SK-N-DZ (cell line): ENCODE data around the gene BAZ1B.
"Not testable (repeated sequence)": the region's sequence is repeated elsewhere in the genome, so short reads cannot be mapped to it uniquely, and the experiment has no call there.

Experiments used
- DNase-seq: peaks from one replicate; pipeline ENCODE4 v3.0.0-alpha.2; 2015; ENCODE audit warnings: low spot score

BAZ1B gene

DNA sequence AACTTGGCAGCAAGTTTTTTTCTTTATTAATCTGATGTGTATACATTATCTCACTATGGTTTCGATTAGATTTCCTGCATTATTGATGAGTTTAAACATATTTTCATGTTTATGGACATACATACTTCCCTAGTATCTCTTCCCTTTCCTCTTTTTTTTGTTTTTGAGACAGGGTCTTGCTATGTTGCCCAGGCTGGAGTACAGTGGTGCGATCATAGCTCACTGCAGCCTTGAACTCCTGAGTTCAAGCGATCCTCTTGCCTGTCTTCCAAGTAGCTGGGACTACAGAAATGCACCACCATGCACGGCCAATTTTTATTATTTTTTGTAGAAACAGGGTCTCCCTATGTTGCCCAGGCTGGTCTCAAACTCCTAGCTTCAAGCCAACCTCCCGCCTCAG is 18.9 kb downstream of the BAZ1B start:
- no peak for DNase-seq

GRCh38 chr7:73496626-73497025 is 25.5 kb downstream of the BAZ1B start:
- DNase-seq = no peak

DNA sequence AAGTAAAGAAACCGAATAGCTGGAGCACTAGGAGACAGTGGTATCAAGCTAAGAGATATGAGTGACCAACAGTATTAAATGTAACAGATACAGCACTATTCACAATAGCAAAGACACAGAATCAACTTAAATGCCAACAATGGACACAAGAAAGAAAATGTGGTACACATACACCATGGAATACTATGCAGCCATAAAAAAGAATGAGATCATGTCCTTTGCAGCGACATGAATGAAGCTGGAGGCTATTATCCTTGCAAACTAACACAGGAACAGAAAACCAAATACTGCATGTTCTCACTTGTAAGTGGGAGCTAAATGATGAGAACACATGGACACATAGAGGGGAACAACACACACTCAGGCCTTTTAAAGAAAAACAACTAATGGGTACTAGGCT is 26.6 kb downstream of the BAZ1B start:
- DNase-seq = not testable (repeated sequence)

- DNase-seq = no peak
These were observed 32.1 kb downstream of the BAZ1B start for GRCh38 chr7:73489976-73490375.

DNA sequence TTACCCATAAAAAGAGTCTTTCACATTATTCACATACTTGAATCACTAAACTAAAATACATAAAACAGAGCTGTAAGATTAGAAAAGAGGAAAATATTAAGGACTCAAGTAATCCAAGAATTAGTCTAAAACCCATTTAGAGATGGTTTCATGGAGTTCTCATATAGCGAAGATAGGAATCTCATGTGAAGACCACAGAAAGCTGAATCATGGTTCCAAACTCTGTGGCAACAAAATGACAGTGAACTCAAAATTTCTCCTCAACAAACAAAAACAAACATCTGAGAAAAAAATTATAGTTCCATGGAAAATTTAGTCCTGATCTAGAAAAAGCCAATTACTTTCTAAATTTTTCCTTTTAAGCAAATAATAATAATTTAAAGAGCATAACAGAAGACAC is 34.6 kb downstream of the BAZ1B start:
- no peak for DNase-seq

DNA sequence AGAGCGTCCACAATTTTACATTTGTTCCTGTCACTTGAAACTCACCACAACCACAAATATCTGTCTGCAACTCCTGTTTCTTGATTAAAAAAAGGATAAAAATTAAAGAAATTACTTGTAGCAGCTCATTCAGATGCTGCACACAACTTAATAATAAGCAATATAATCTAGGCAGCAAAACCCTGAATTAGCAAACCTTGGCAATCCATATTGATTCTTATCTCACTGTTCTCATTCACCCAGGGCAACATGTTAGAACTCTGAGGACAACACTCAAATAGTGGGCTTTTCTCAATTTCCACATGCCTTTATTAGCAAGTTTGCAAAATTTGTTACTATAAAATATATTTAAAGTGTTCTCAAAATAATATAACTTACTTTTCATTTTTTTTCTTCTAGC is 38.9 kb downstream of the BAZ1B start:
- DNase-seq = no peak

DNA sequence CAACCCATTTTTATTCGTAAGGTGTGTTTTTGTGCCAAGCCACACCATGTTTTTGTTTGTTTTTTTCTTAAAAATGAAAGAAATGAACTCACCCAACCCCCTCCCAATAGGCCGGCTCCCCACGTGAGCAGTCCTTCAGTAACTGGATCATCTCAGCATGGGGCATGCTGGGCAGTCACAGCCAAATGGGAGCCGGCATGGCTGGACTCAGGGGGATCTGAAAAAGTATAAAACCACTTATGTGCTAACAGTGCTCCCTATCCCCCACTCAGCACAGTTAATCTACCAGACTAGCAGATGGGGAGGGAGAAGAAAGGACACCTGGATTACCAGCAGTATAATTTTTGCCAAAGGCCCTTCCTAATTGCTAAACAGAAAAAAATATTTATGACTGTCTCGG is 39.3 kb downstream of the BAZ1B start:
- no peak for DNase-seq

- DNase-seq = not testable (repeated sequence)
These were observed 40.6 kb downstream of the BAZ1B start for GRCh38 chr7:73481521-73481920.

DNA sequence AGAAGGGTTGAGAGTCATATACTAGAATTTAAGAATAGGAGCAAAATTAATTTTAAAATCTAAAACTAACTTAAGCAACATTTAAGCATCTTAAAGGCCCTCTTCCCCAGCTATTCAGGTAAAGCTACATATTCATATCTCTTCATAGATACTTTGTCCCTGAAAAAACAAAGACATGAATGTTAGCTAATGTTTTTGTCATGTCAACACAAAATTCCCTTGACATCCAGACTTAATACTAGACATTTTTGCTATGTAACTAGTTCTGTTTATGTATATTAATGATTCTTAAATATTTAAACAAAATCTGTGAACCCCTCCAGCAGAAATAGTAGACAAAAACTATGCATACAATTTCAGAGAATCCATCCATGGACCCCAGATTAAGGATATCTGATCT is 43.5 kb downstream of the BAZ1B start:
- DNase-seq = no peak

DNA sequence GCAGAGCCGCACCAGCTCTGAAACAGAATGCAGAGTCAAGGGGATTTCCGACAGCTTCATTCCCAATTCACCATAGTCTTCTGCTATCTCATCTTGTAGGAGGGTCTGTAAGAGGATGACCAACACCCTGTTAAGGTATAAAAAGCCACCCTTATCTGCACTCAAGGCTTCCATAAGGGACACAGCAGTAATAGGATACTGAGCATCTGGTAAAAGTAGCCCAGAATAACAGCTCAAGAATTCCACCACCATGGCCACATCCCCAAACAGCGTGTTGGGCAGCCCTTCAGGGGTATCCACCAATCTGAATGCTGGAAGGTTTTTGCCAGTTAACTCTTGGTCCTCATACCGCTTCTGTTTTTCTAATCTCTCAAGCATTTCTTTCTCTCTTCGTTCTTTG is 44.7 kb downstream of the BAZ1B start:
- DNase-seq = no peak

DNA sequence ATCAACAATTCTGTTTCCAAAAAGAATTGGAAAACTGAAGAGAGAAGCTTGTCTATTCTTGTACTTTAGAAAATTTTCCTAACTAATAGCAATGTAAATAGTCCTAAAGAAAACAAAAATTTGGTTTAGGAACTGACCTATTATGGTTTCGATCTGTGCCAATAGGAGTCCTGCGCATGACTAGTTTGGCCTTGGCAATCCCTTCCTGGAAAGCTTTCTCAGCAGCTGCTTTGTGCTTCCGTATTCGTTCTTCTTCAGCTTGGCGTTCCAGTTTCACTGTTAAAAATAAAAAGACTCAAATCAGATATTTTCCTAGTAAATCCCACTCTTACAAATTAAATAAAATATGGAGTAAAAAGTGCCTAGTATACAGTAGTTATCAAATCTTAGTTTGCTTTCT is 51.9 kb downstream of the BAZ1B start:
- DNase-seq = no peak

- DNase-seq = not testable (repeated sequence)
These were observed 55.0 kb downstream of the BAZ1B start for GRCh38 chr7:73467046-73467445.

GRCh38 chr7:73466112-73466511 is 56.0 kb downstream of the BAZ1B start:
- DNase-seq = no peak

DNA sequence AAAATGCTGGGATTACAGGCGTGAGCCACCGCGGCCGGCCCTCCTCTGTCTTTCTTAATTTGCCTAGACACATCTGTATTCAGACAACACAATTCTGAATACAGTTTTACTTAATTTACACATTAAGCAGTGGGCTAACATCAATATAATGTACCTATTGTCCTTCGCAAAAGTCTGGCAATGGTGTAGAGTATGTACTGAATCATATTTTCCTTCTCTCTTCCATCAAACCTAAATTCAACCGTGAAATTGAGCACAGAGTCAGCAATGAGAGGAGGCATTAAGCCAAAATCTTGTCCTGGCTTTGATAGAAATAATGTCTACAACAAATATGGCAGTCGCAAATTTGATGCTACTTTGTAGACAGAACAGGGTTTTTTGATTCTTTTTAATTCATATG is 58.1 kb downstream of the BAZ1B start:
- DNase-seq = no peak

- no peak for DNase-seq
These were observed 58.8 kb downstream of the BAZ1B start for GRCh38 chr7:73463260-73463659.

DNA sequence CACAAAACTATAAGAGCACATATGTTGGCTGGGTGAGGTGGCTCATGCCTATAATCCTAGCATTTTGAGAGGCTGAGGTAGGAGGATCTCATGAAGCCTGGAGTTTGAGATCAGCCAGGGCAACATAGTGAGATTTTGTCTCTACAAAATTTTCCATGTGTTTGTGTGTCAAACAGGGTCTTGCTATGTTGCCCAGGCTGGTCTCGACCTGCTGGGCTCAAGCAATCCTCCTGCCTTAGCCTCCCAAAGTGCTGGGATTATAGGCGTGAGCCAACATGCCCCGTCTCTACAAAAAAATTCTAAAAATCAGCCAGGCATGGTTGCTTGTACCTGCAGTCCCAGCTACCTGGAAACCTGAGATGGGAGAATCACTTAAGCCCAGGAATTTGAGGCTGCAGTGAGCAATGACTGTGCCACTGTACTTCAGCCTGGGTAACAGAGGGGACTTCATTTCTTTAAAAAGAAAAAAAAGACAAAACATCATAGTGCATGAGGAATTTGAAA is 60.3 kb downstream of the BAZ1B start:
- DNase-seq = no peak

DNA sequence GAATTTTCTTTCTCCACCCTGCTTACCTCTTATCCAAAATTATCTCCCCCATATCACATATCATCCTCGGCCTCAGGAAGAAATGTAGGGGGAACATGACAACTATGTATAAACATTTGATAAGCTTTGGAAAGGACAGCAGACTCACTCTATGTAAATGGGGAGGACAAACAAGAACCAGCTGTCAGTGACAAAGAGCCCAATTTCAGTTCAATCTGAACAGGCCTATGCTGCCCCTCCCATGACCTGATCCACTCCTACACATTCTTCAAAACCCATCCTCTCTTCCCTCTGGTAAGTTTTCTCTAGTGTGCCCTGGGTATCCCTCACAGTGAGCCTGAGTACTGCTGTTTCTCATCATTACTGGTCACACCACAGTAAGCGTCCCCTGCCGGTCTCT is 67.7 kb downstream of the BAZ1B start:
- no peak for DNase-seq

- DNase-seq = no peak
These were observed 69.0 kb downstream of the BAZ1B start for GRCh38 chr7:73452999-73453635.

DNA sequence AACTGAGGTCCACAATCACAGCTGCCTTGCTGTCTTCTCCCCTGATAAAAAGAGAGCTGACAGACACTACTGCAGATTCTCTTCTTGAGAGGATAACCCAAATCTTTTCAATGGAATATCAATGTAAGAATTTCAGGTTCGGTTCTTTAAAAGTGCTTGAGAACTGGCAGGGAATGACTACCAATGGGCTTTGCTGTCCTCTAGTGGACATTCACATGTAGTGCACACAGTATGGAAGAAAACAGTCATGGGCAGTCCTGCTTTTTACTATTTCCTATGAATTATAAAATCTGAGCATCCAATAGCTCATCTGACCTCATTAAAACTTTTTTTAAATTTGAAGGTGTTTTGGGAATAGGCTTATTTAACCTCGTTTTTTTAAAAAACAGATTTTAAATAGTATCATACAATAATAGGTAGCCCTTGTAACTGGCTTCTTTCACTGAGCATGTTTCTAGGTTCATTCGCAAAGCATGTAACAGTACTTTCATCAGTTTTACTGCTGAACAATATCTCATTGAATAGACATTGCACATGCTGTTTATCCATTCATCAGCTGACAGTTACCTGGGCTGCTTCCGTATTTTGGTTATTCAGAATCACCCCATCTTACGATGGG is 70.2 kb downstream of the BAZ1B start:
- DNase-seq = peak; percentile 47

GRCh38 chr7:73449422-73449821 is 72.7 kb downstream of the BAZ1B start:
- DNase-seq = no peak

DNA sequence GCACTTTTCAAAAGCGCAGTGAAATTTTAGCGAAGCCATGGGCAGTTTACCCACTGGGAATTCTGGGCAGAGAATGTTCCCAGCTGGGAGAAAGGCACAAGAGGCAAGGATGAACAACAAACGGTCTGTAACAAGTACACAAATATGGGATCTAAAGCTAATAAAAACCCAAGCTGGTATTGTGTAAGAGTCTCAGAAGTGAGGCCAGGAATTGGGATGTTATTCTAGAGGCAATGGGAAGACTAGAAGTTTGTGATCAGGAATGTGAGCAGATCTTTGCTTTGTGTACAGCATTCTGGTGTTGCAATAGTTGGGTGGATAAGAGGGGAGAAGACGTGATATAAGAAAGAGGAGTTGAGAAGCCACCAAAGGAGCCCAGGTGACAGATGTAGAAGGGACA is 73.5 kb downstream of the BAZ1B start:
- DNase-seq = no peak

GRCh38 chr7:73447121-73447733 is 74.9 kb downstream of the BAZ1B start:
- DNase-seq = no peak

DNA sequence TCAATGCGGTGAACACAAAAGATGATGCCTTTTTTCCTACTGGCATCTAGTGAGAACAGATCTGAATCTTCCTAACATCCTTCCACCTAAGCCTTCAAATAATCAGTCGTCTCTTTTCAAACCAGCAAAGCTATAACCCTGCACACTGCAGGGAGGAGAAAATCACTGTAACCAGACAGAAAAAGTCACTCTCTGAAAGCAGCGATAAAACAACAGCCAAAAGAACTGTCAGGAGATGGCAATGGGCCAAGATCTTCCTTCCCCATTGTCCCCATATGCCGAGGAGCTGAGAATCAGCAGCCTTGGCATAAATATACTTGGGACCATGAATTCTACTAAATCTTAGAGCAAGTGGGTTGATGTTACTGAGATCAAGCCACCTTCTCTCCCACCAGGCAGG is 75.4 kb downstream of the BAZ1B start:
- DNase-seq = no peak
